ENCODE data around the gene PTPN23. TPM values are rescaled to one million over a fixed set of nuclear protein-coding genes. Genes with fewer than 3 reads are reported as not detected.

The PTPN23 gene
- total RNA-seq, 4 donors from 2014 or later, result 14.0 to 61.0 (median 30.2) TPM

DNA sequence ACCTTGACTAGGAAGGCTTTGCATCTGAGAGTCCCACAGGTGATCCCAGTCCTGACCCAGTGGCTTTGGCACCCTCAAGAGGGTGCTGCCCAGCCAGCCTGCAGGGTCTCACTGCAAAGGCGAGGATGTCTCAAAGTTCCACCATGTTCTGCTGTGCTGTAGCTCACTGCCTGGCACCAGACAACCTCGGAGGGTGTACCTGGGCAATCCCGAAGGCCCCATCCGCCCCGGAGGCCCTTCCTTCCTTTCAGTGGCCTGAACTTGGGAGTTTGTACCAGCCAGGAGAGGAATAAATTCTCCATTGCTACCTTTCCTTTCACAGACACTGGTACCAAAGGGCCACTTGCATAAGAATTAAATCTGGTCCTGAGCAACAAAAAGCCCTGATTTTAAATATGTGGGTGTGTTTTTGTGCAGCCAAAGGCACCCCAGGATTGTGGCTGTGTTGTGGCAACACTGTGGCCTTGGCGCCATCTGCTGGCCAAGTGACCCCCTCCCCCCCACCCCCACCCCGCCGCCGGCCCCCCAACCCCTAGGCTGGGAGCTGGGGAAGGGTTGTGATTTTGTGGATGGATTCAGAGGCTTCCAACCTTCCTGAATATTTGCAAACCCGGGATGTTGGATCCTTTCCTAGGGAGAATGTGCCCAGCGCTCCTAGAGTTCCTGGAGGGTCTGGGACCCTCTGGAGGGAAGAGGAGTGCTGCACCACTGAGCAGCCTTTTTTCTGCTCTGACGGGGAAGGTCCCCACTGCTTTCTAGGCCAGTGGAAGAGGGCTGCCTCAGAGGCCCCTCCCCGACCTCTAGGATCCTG is 9.7 kb upstream of the PTPN23 start:
- ATAC-seq (ENCODE audit: low FRiP score) (no peak), DNase-seq (ENCODE audit: low spot score) (no peak)
- TF ChIP-seq, protein P1, sequence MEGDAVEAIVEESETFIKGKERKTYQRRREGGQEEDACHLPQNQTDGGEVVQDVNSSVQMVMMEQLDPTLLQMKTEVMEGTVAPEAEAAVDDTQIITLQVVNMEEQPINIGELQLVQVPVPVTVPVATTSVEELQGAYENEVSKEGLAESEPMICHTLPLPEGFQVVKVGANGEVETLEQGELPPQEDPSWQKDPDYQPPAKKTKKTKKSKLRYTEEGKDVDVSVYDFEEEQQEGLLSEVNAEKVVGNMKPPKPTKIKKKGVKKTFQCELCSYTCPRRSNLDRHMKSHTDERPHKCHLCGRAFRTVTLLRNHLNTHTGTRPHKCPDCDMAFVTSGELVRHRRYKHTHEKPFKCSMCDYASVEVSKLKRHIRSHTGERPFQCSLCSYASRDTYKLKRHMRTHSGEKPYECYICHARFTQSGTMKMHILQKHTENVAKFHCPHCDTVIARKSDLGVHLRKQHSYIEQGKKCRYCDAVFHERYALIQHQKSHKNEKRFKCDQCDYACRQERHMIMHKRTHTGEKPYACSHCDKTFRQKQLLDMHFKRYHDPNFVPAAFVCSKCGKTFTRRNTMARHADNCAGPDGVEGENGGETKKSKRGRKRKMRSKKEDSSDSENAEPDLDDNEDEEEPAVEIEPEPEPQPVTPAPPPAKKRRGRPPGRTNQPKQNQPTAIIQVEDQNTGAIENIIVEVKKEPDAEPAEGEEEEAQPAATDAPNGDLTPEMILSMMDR (IDR thresholded peaks at IDR 0.05), result no peak

DNA sequence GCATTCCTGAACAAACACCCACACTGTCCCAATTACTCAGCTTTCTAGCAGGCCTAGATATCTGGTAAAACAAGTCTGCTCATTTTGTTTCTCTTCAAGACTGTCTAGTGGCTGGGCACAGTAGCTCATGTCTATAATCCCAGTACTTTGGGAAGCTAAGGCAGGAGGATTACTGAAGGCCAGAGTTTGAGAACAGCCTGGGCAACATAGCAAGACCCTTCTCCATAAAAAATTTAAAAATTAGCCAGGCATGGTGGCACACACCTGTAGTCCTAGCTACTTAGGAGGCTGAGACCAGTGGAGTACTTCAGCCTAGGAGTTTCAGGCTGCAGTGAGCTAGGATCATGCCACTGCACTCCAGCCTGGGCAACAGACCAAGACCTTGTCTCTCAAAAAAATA is 6.2 kb upstream of the PTPN23 start:
- TF ChIP-seq, protein P1 (IDR thresholded peaks at IDR 0.05), result no peak
- ATAC-seq (ENCODE audit: low FRiP score) (no peak), DNase-seq (ENCODE audit: low spot score) (no peak)

DNA sequence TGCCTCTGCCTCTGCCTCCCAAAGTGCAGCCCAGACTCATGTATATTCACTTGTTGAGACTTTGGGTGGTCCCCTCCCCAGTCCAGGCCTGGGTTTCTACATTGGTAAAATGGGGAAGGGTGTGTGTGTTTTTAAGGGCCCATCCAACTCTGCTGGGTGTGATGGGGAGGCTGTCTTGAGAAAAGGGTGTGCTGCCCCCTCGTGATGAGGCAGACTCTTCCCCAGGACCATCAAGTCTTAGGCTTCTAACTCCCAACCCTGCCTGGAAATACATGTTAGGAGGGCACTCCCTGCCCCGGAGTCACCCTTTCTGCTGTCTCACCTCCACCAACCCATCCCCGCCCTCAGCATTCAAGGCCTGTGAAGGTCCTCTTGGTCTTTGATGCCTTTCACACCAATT is 4.4 kb upstream of the PTPN23 start:
- ATAC-seq (ENCODE audit: low FRiP score), result no peak

DNA sequence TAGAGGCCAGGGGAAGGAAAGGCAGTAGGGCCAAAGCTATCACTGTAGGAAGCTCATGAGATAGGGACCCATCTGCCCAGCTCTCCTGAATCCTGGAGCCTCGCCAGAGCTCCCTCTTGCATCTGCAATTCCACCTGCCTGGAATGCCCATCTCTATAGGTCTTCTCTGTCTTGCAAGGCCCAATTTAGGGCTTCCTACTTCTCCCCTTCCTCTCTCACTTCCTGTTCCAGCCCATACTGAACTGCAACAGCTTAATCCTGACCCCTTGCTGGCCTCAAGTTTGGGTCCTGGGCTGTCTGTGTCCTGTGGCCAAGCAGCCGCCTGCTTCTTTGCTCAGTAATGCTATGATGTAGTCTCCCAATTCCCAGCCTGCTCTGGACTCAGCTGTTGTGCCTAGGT is 3.6 kb upstream of the PTPN23 start:
- TF ChIP-seq, protein P1 (IDR thresholded peaks at IDR 0.05), result no peak
- ATAC-seq (ENCODE audit: low FRiP score) (no peak), DNase-seq (ENCODE audit: low spot score) (no peak)

More for the DNA sequence above, 4.4 kb upstream of the PTPN23 start:
- DNase-seq (ENCODE audit: low spot score), result no peak
- TF ChIP-seq, protein P1 (IDR thresholded peaks at IDR 0.05), result no peak

DNA sequence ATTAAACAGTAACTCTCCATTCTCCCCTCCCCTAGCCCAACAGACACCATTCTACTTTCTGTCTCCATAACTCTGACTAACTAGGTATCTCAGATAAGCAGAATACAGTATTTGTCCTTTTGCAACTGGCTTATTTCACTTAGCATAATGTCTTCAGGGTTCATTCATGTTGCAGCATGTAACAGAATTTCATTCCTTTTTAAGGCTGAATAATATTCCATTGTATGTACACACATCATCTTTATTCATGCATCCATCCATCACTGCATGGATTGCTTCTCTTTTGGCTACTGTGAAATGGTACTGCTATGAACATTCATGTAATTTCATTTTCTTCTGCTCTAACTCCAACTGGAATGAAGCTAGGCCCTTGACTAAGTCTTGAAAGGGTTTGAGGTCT is 2.0 kb upstream of the PTPN23 start:
- ATAC-seq (ENCODE audit: low FRiP score), result no peak
- TF ChIP-seq, protein P1 (IDR thresholded peaks at IDR 0.05), result no peak

DNA sequence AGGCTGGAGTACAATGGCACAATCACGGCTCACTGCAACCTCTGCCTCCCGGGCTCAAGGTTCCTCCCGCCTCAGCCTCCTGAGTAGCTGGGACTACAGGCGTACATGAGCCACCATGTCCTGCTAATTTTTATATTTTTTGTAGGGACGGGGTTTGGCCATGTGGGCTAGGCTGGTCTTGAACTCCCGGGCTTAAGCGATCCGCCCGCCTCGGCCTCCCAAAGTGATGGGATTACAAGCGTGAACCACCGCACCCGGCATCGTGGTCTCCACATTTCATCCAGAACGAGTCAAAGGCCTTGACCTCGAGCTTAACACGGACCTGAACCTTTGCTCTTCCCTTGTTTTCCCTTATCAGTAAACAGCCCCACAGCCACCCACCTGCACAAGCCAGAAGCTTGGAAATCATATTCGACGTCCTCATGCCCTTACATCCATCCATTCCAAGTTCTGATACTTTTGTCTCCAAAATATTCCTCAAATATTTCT is 1.4 kb upstream of the PTPN23 start:
- TF ChIP-seq, protein P1 (IDR thresholded peaks at IDR 0.05), result no peak
- ATAC-seq (ENCODE audit: low FRiP score) (no peak), DNase-seq (ENCODE audit: low spot score) (no peak)

More for the DNA sequence above, 2.0 kb upstream of the PTPN23 start:
- DNase-seq (ENCODE audit: low spot score), result no peak

Data from omental fat pad (tissue), 4 donors.